Peyer's patch (tissue), 4 donors: ENCODE results near the gene IFT81. TPM values are rescaled to one million over a fixed set of nuclear protein-coding genes. Genes with fewer than 3 reads are reported as not detected.
A peak's percentile ranks its signal among the peaks of the same experiment; 100 is the strongest.
"Not testable (repeated sequence)": the region's sequence is repeated elsewhere in the genome, so short reads cannot be mapped to it uniquely, and the experiment has no call there.

Experiments used
- DNase-seq, 3 donors: peaks; one replicate each; pipeline ENCODE4 v3.0.0-alpha.2; 2017 to 2019
- H3K27ac ChIP-seq, 4 donors: fragments of 200-600 bp; sonication (generic); one replicate each; pipeline ENCODE4 v1.5.1; 2016 to 2019
- H3K27me3 ChIP-seq, 2 donors: fragments of 200-600 bp; sonication (generic); one replicate each; pipeline ENCODE4 v1.5.1; 2019
- H3K36me3 ChIP-seq, 3 donors: fragments of 200-600 bp; sonication (generic); one replicate each; pipeline ENCODE4 v1.5.1; 2016 to 2019
- H3K4me1 ChIP-seq, 4 donors: fragments of 200-600 bp; sonication (generic); one replicate each; pipeline ENCODE4 v1.5.1; 2016 to 2019
- H3K4me3 ChIP-seq, 4 donors: fragments of 200-600 bp; sonication (generic); 1 replicate in 3 of 4; 2 replicates in 1 of 4; pipeline ENCODE4 v1.5.1; 2016 to 2019; ENCODE audit warnings: mild to moderate bottlenecking in 1 of 4
- H3K9me3 ChIP-seq, 4 donors: fragments of 200-600 bp; sonication (generic); one replicate each; pipeline ENCODE4 v1.5.1; 2016 to 2019; ENCODE audit warnings: mild to moderate bottlenecking in 1 of 4
- CTCF ChIP-seq, 6 experiments: fragments of 450-650 bp in 4 of 6; fragments of 200-600 bp in 2 of 6; sonication (generic) in 1 of 6; IDR thresholded peaks; one replicate each; pipeline ENCODE4 v1.5.1; 2017 to 2019; ENCODE audit warnings: antibody characterized with exemption in 6 of 6, mild to moderate bottlenecking in 3 of 6, moderate library complexity in 1 of 6
- POLR2A ChIP-seq, 2 donors: fragments of 450-650 bp; IDR thresholded peaks; one replicate each; pipeline ENCODE4 v1.5.1; 2017; ENCODE audit warnings: antibody characterized with exemption in 2 of 2, mild to moderate bottlenecking in 2 of 2, moderate library complexity in 2 of 2
- total RNA-seq, 4 donors: library from RNA; depleted of rRNA; stranded (reverse); fragments of >200 nt; gene quantifications; one replicate each; pipeline ENCODE4 v1.1.0, GENCODE V29; 2016

IFT81 gene
- total RNA-seq, 4 donors from 2014 or later = 2.5 to 20.6 (median 7.5) TPM

GRCh38 chr12:110080410-110080809, 43.7 kb upstream of the IFT81 start:
- no peaks in the 10 kb centered on the region for H3K36me3 ChIP-seq
- TF ChIP-seq CTCF (IDR thresholded peaks at IDR 0.05) (no peak), POLR2A (IDR thresholded peaks at IDR 0.05) (no peak)
- no peaks in the 10 kb centered on the region for H3K9me3 ChIP-seq
- no peaks in the 10 kb centered on the region for H3K27me3 ChIP-seq
- H3K27ac ChIP-seq = peak overlapping the region in 1 of 4 donors; percentile 66
- H3K4me3 ChIP-seq = no peak overlapping the region
- DNase-seq = no peak
- peaks cover 0 to 6% (median 2%) of the 10 kb centered on the region in 4 donors for H3K4me1 ChIP-seq

- H3K4me3 ChIP-seq = no peak overlapping the region
- no peak for DNase-seq
- H3K36me3 ChIP-seq = no peaks in the 10 kb centered on the region
- no peak for TF ChIP-seq POLR2A (IDR thresholded peaks at IDR 0.05)
- no peak for TF ChIP-seq CTCF (IDR thresholded peaks at IDR 0.05)
- no peaks in the 10 kb centered on the region for H3K27me3 ChIP-seq
- H3K4me1 ChIP-seq = peaks cover 0 to 6% (median 0%) of the 10 kb centered on the region in 4 donors
- no peaks in the 10 kb centered on the region for H3K9me3 ChIP-seq
- no peak overlapping the region for H3K27ac ChIP-seq
Observed at GRCh38 chr12:110084314-110085015, 39.7 kb upstream of the IFT81 start.

- DNase-seq = not testable (repeated sequence)
Observed at GRCh38 chr12:110088216-110088615, 35.9 kb upstream of the IFT81 start.

GRCh38 chr12:110088936-110089335, 35.2 kb upstream of the IFT81 start:
- H3K4me1 ChIP-seq = no peaks in the 10 kb centered on the region
- no peaks in the 10 kb centered on the region for H3K36me3 ChIP-seq
- TF ChIP-seq POLR2A (IDR thresholded peaks at IDR 0.05) = no peak
- TF ChIP-seq CTCF (IDR thresholded peaks at IDR 0.05) = no peak
- H3K27ac ChIP-seq = no peak overlapping the region
- DNase-seq = no peak
- H3K9me3 ChIP-seq = no peaks in the 10 kb centered on the region
- H3K4me3 ChIP-seq = no peak overlapping the region
- no peaks in the 10 kb centered on the region for H3K27me3 ChIP-seq

More at GRCh38 chr12:110088216-110088615, 35.9 kb upstream of the IFT81 start:
- H3K9me3 ChIP-seq, H3K36me3 ChIP-seq, H3K27ac ChIP-seq, H3K4me1 ChIP-seq, H3K4me3 ChIP-seq, H3K27me3 ChIP-seq: not testable (repeated sequence)

- DNase-seq = no peak
- TF ChIP-seq POLR2A (IDR thresholded peaks at IDR 0.05) = no peak
- TF ChIP-seq CTCF (IDR thresholded peaks at IDR 0.05) = no peak
- H3K9me3 ChIP-seq = no peaks in the 10 kb centered on the region
- no peaks in the 10 kb centered on the region for H3K27me3 ChIP-seq
- no peak overlapping the region for H3K27ac ChIP-seq
- no peak overlapping the region for H3K4me3 ChIP-seq
- no peaks in the 10 kb centered on the region for H3K36me3 ChIP-seq
- H3K4me1 ChIP-seq = no peaks in the 10 kb centered on the region
Observed at GRCh38 chr12:110090266-110091135, 33.7 kb upstream of the IFT81 start.

- Histone ChIP-seq H3K27ac (no peak overlapping the region), H3K36me3 (no peaks in the 10 kb centered on the region), H3K4me1 (no peaks in the 10 kb centered on the region), H3K9me3 (no peaks in the 10 kb centered on the region), H3K27me3 (no peaks in the 10 kb centered on the region), H3K4me3 (no peak overlapping the region)
- TF ChIP-seq POLR2A (IDR thresholded peaks at IDR 0.05) = no peak
- no peak for TF ChIP-seq CTCF (IDR thresholded peaks at IDR 0.05)
- DNase-seq = no peak
Observed at GRCh38 chr12:110091136-110091711, 32.9 kb upstream of the IFT81 start.
